GM21619 (cell line): ENCODE results near the gene ZNF30.
"Not testable (repeated sequence)": the region's sequence is repeated elsewhere in the genome, so short reads cannot be mapped to it uniquely, and the experiment has no call there.

Experiments used
- ATAC-seq: cut with Tn5 transposase; IDR thresholded peaks from one replicate; pipeline ENCODE4 v1.9.1; 2021; ENCODE audit not compliant: unreplicated experiment

Gene ZNF30

DNA sequence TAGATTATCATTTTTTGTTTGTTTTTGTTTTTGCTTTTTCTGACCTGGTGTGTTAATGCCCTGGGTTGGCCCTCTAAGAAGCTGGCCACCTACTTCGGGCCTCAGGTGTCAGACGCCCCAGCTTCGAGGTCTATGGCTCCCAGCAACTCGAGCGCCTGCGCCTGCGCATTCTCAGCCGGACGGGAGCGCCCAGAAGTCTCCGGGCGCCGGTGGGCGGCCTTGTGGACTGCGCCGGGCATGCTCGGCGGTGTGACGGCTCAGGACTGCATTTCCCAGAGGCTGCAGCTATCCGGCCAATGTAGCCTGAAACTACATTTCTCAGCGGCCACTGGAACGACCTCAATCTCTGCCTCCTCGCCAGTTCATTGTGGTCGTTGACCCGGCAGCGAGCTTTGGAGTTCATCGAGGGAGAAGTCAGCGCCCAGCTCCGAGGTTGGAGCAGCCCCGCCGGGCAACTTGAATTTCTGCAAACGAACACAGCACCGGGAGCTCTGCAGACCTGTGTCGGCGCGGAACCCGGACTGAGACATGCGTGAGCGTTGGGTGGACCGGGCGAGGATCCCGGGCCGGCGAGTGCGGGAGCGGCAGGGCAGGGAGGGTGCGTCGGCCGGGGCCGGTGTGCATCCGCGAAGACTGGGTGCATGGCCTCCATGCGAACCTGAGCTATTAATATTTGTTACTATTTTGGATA is at the start of gene ZNF30:
Gene ZNF30, plus strand, starts transcription at position 219 of the 691 bp plus-strand sequence. CDS start 3,045 bp downstream, outside the sequence.
- peak; percentile 94 for ATAC-seq

DNA sequence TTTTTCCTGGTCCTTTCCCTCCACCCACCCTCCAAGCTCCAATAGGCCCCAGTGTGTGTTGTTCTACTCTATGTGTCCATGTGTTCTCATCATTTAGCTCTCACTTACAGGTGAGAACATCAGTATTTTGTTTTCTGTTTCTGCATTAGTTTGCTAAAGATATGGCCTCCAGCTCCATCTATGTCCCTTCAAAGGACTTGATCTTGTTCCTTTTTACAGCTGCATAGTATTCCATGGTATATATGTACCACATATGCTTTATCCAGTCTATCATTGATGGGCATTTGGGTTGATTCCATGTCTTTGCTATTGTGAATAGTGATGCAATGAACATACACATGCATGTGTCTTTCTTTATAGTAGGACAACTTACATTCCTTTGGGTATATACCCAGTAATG is 47.1 kb upstream of the ZNF30 start:
- no peak for ATAC-seq

GRCh38 chr19:34880034-34880433 is 46.7 kb upstream of the ZNF30 start:
- no peak for ATAC-seq

DNA sequence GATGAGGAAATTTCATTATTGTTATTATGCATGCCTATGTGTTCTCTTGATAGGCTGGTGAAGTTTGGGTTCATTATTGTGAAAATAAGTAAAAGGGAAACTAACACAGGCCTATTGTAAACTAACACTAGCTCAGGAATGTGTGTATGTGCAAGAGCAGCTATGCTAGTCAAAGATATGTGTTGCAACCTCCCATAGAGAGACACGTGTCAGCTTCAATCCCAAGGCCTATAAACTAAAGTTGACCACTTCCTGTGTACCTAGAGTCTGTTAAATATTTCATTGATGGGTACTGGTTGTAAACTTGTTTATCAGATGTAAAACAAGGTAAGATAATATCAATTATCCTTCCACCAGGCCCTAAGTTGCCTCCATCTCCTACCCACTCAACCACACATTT is 44.7 kb upstream of the ZNF30 start:
- no peak for ATAC-seq

DNA sequence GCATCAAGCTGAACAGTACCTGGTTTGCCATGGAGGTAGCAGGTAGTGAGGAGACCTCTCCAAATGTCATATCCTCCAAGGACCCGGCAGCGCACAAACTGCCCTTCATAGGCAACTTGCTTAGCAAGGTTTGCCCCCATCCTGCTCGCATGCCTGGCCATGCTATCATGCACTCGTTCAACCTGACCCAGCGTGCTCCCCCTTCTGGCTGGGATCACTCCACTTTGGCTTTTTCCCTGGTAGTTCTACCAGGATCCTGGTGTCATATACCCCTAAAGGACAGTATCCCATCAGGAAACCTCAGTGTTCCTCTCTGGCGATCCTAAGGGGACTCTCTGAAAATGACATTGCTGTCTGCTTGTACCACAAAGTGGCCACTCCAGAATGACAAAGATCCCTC is 38.6 kb upstream of the ZNF30 start:
- ATAC-seq, result no peak

DNA sequence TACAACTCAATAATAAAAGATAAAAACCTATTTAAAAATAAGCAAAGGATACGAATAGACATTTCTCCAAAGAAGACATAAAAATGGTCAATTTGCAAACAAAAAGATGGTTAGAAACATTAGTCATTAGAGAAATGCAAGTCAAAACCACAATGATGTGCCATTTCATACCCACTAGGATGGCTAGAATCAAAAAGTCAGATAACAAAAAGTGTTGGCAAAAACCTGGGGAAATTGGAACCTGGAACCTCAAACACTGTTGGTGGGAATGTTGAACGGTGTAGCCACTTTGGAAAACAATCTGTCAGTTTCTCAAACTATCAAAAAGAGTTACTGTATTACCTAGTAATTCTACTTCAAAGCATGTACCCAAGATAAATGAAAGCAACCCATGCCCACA is 26.5 kb upstream of the ZNF30 start:
- no peak for ATAC-seq

DNA sequence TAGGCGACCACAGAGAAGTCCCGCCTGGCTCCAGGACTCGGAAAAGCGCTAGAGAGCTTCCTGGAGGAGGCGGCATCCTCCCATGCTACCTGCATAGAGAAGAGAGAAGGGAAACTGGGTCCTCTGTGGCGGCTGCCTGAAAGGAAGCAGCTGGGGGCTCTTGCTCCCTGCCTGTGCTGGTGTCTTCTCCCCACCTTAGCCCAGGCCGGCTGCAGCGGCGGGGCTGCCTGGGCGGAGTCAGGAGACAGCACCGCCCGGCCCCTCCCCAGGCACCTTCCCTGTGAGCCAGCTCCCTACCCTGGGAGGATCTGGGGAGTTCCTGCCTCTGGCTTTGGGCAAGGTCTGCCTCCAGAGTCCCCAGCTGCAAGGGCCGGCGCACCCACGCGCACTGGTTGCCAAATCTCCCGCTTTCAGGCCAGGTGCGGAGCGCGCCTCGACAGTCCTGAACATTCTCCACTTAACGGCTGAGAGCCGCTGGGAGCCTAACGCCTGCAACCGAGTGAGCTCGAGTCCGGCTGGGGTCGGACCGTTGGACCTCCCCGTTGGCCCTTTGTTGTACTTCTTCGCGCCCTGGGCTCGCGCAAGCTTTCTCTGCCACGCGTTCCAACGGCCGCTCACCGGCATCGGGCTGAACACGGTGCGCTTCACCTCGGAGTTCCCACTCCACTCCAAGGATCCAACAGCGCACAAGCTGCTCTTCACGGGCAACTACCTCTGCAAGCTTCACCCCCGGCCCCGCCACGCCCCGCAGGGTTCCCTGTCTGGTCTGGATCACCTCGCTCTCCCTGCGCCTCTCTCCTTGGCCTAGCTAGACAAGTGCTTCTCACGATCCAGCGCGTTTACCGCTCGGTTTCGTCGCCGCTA is 21.8 kb upstream of the ZNF30 start:
- no peak for ATAC-seq

DNA sequence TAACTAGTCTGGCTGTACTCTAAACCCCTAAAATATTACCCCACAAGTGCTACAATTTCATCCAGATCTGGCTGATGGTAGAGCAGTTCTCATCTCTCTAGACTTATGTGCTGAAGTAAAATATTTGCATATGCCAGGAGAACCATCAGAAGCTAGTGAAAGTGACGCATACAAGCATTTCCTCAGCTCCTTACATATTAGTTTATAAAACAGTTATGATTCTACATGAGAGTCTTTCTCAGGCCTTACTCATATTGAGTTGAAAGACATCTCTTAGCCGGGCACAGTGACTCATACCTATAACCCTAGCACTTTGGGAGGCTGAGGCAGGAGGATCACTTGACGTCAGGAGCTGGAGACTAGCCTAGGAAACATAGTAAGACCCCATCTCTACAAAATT is 15.9 kb upstream of the ZNF30 start:
- ATAC-seq, result no peak

DNA sequence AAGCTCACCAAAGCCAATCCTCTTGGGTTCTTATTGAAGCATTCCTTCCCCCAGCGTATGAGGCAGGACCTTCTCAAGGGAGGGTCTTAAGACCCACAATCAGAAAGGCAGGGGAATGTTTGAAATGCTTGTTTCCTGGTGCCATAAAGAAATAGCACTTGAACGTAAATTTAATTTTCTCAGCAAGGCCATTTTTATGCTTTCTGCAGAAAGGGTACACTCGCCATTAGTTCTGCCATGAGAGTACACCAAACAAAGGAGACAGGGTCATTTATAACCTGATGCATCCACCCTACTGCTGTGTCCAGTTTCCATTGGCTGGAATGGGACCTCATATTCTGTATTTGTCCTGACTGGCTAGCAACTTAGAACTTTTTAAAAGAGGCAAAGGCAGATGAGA is 9.6 kb upstream of the ZNF30 start:
- ATAC-seq, result not testable (repeated sequence)

DNA sequence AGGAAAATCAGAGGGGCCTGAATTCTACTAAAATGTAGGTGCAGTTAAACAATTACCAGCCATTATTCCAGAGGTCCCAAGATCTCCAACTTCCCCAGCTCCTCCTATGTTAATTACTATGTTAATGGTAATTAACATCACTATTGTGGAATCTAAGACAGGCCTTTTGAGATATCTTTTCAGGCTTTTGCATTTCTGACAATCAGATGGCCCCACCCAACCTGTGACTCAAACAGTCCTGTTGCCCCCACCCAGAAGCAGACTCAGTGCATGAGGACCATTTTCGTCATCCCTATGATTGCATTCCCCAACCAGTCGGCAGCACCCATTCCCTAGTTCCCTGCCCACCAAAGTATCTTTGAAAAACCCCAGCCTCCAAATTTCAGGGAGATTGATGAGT is 8.5 kb upstream of the ZNF30 start:
- ATAC-seq, result no peak

- not testable (repeated sequence) for ATAC-seq
Measured at GRCh38 chr19:34920090-34920786, 6.5 kb upstream of the ZNF30 start.

GRCh38 chr19:34925278-34925855 is 1.3 kb upstream of the ZNF30 start:
- no peak for ATAC-seq

- ATAC-seq, result no peak
Measured at GRCh38 chr19:34926361-34926684, 380 bp upstream of the ZNF30 start.

DNA sequence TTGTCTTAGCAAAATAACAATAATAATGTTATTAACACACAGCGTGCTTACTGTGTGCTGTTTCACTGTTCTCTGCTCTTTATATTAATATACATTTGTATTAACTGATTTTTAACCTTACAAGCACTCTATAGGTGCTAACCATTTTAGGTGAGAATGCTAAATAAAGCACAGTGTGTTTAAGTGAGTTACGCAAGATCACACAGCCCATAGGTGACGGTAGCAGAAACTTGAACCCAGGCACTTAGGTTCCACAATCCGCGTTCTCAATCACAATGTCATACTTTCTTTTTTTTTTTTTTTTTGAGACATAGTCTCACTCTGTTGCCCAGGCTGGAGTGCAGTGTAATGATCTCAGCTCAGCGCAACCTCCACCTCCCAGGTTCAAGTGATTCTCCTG is 5.8 kb downstream of the ZNF30 start:
- no peak for ATAC-seq

GRCh38 chr19:34936184-34936583 is 9.5 kb downstream of the ZNF30 start:
- ATAC-seq, result no peak

DNA sequence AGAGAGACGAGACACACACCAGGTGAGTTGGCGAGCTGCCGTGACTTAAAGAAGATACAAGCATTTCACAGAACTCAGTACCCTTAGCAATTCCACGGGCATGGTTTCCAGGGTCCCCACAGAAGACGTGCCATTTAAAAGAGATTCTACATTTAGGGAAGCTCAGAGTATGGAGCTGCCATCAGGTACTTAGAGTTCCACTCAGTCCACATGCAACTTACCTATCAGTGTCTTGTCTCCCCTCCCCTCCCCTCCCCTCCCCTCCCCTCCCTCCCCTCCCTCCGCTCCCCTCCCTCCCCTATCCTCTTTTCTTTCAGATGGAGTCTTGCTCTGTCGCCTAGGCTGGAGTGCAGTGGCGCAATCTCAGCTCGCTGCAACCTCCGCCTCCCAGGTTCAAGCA is 12.2 kb downstream of the ZNF30 start:
- no peak for ATAC-seq

DNA sequence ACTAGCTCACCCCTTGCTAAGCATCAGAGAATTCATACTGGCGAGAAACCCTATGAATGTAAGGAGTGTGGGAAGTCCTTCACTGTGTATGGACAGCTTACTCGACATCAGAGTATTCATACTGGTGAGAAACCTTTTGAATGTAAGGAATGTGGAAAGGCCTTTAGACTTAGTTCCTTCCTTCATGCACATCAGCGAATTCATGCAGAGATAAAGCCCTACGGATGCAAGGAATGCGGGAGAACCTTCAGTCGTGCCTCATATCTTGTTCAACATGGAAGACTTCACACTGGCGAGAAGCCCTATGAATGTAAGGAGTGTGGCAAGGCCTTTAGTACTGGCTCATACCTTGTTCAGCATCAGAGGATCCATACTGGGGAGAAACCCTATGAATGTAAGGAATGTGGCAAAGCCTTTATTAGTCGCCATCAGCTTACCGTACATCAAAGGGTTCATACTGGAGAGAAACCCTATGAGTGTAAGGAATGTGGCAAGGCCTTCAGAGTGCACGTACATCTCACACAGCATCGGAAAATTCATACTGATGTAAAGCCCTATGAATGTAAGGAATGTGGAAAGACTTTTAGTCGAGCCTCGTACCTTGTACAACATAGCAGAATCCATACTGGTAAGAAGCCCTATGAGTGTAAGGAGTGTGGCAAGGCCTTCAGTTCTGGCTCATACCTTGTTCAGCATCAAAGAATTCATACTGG is 17.3 kb downstream of the ZNF30 start:
- no peak for ATAC-seq

DNA sequence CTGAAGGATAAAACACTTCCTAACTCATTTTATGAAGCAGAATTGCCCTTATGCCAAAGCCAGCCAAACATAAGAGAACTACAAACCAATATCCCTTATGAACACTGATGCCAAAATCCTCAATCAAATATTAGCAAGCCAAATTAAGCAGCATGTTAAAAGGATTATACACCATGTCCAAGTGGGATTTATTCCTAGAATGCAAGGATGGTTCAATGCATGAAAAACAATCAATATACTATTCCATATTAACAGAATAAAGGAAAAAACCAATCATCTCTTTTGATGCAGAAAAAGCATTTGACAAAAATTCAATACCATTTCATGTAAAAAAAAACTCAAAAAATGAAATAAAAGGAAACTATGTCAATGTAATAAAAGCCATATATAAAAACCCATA is 26.4 kb downstream of the ZNF30 start:
- ATAC-seq, result no peak

- ATAC-seq, result no peak
Measured at GRCh38 chr19:34957830-34958751, 31.4 kb downstream of the ZNF30 start.

- ATAC-seq, result no peak
Measured at GRCh38 chr19:34959021-34959420, 32.3 kb downstream of the ZNF30 start.
